GM21360 (cell line): ENCODE measurements around the gene FAM47E.

Source experiments
- ATAC-seq: cut with Tn5 transposase; IDR thresholded peaks from one replicate; pipeline ENCODE4 v1.9.1; 2021; ENCODE audit warnings: mild to moderate bottlenecking, moderate library complexity; ENCODE audit not compliant: unreplicated experiment

Gene FAM47E

DNA sequence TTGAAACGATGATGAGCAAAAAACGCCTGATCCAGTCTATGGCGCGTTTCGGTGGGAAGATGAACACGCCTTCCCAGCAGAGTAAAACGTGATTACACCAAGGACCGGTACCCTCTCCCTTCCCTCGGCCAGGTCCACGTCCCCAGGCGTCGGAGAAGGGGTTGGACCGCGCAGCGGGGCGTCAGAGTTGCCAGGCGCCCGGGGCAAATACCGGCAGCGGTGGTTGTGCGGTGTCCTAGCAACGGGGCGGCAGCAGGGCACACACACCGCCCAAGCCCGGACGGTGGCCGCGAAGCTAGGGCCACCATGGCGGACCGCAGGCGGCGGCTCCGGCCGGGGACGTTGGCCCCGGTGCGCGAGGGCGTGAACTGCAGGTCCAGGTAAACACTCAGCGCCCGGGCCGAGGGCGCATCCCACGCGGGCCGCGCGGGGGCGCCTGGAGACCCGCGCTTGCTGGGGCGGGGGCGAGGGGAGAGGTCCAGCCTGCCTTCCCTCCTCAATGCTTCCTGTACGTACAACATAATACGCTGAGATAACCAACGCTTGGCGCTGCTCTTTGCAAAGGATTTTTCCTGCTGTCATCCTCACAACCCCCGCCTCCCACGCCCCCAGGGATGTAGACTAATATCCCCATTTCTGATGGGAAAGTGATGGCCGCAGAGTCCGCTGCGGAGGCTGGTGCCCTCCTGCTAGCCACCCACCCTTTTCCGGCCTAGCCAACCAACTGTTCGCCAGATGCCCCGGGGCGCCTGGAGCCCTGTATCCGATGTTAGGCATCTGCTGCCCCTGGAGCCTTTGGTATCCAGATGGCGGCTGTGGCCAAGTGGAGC is at the start of gene FAM47E:
TSS of gene FAM47E (plus strand) at position 281 of the 830 bp plus-strand sequence. CDS start at position 307, 26 bp downstream.
- ATAC-seq, result no peak

GRCh38 chr4:76203541-76203940 is 48.0 kb upstream of the FAM47E start:
- no peak for ATAC-seq

GRCh38 chr4:76204936-76205335 is 46.6 kb upstream of the FAM47E start:
- no peak for ATAC-seq

DNA sequence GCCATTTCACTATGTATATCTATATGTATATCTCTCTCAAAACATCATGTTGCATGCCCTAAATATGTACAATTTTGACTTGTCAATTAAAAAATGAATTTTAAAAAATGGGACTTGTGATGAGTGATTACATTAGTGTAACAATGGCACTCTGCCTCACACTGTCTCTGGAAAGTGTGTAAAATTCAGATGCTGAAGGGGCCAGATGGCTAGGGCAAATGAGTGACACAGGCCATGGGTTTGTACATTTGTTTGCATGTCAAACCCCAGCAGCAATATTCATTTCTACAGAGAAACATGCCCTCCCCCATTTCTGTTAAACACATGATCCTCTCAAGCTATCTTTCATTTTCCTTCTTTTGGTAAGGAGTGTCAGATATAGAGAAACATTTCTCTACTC is 46.0 kb upstream of the FAM47E start:
- ATAC-seq, result no peak

DNA sequence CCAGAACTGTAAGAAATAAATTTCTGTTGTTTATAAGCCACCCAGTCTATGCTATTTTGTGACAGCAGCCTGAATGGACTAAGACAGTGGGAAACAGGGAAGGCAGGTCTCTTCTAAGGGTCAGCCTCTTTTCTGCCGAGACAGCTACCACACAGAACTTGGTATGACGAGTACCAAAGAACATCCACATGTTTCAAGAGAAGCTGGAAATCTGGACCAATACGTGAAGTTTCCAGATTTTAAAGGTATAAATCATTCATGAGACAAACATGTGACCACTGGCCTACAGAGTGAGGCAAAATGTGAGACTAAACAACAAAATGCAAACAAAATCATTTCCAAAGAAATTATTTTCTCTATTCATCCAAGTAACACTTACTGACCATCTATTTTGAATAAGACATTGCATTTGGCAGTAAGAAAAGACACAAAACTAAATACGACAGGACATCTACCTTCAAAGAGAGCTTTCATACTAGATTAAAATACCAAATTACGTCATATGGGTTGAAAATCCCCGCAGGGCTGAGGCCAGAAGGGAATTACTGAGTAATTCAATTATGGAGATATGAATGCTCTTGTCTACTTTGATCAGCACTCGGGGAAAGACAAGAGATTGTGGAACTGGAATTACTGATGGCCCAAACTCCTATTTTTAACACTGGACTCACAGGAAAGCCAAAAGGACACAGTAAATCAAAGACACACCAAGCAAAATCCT is 45.1 kb upstream of the FAM47E start:
- ATAC-seq, result no peak

DNA sequence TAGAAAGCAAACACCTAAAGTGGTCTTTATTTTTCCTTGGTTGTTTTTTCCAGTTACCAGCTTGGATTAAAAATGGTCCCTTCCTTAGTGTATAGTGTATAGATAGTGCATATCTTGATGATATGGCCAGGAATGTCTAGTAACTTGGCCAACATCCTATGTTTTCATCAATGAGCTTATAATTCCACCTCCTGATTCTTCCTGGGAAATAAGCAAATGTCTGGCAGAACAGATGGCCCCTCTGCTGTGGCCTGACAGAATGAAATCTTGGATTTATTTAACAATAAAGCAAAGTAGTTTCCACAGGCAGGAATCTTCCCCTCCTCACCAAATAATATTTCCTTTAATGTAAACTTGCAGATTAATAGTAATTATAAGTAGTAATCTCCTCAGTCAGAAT is 44.0 kb upstream of the FAM47E start:
- no peak for ATAC-seq

- no peak for ATAC-seq
These were observed 43.3 kb upstream of the FAM47E start for GRCh38 chr4:76208005-76208765.

DNA sequence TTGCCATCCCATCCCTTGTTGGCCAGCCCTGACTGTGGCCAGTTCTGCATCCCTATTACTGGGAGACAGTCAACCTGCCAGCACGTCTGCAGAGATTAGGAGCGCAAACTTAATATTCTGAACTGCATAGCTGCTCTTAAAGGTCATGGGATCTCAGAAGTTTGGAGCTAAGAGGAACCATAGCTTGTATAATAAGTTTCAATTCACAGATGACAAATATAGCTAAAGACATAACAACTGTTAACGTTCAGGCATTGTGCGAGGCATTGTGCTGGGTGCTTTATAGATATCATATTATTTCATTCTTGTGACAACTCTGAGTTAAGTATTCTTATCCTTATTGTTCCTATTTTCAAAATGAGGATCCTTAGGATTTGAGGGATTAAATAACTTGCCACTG is 41.6 kb upstream of the FAM47E start:
- ATAC-seq, result no peak

DNA sequence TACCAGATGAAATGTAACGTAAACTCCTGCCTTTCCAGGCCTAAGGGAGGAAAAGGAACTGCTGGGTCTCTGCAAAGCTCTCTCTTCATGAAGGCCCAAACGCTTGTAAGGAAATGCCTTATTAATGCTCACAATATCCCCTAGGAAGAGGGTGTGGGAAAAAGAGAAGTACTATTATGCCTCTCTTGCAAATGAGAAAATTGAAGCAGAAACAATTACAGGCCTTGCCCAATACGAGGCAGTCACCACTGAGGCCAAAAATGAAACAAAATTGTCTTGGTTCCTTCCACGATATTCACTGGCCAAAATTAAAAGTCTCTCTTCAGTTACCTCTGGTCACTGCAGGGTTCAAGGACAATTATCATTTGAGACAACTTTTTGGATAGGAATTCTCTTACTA is 41.1 kb upstream of the FAM47E start:
- ATAC-seq, result no peak

DNA sequence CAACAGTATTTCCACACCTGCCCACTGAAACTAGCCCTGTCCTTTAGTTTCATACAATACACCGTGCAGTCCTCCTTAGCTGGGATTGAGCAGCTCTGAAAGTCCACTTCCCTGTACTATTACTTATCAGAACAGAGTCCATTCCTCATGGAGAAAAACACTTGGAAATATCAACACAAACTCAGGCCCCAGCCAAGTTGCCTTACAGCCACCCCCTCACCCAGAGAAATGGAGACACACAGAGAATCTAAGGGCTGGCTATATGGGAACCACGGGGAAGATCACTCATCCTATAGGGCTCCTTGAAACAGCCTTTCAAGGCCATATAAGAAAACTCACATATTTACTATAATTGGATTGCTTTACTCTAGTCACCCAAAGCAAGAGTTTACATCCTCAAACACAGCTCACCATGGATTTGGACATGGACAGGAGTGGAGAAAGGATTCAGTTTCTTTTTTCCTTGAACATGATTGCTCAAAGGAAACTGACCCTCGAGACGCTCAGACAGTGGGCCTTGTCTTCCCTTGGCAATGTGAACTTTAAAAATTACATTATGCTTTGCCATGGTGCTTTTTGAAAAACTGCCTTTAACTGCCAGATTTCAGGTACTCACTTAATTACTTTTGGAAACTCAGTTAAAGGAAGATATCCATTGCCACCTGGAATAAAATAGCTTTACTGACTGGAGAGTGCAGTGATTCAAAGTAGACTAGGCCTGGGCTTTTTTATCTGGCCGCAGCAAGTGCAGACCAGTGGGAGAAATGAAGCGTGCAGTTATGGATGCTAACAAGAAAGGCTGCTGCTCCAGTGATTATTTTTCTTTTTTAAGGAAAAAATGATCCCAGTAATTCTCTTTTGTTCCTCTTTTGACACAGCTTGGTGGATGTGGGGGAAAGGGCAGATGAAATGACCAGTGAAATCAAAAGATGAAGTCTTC is 39.5 kb upstream of the FAM47E start:
- no peak for ATAC-seq

GRCh38 chr4:76212851-76213414 is 38.6 kb upstream of the FAM47E start:
- ATAC-seq, result no peak

GRCh38 chr4:76213415-76214176 is 37.9 kb upstream of the FAM47E start, which contains the start of gene SCARB2:
SCARB2 (minus strand) TSS chr4:76213824; CDS start chr4:76213543, 281 bp downstream.
- peak; percentile 82 for ATAC-seq

- ATAC-seq, result no peak
These were observed 37.3 kb upstream of the FAM47E start for GRCh38 chr4:76214177-76214675.

- ATAC-seq, result no peak
These were observed 36.4 kb upstream of the FAM47E start for GRCh38 chr4:76215077-76215476.

DNA sequence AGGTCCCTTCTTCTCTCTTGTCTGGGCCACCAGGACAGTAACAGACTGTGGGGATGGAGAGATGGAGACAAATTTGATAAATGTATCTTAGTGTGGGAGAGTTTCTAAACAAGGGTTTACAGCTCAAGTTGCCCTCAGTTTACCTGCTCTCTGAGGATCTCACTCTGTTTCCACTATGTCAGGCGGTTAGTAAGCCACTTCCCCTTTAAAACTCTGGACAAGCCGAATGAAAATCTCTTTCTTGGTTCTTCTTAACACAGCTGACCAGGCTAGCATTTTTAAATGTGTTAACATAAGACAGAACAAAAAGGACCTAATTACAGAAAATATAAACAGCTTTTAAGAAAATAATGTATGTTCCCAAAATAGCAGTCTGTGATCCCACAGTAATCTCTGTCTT is 35.0 kb upstream of the FAM47E start:
- no peak for ATAC-seq

DNA sequence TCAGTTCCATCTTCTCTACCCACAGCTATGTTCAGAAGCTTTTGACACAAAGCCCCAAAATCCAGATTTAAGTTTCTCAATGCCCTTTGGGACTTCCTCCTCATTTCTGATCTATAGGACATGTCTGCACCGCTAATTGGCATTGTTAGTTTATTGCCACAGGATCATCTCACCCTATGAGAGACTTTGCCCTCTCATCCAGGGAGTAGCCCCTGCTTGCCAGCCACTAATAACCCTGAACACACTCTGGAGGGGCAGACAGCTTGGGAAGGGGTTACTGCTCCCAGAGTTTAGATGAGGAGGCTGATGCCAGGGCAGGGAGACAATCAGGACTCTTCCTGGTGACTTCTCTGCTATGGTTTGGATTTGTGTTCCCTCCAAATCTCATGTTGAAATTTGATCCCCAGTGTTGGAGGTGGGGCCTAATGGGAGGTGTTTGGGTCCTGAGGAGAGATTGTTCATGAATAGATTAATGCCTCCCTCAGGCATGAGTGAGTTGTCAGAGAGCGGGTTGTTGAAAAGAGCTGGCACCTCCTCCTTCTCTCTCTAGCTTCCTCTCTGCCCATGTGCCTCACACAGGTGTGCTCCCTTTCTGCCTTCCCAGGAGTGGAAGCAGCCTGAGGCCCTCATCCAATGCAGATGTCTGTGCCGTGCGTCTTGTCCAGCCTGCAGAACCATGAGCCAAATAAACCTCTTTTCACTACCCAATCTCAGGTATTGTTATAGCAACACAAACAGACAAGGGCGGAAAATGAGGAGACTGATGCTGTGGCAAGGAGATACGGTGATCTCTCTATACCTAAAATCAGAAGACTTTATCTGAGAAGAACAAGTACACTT is 34.3 kb upstream of the FAM47E start:
- ATAC-seq, result no peak

DNA sequence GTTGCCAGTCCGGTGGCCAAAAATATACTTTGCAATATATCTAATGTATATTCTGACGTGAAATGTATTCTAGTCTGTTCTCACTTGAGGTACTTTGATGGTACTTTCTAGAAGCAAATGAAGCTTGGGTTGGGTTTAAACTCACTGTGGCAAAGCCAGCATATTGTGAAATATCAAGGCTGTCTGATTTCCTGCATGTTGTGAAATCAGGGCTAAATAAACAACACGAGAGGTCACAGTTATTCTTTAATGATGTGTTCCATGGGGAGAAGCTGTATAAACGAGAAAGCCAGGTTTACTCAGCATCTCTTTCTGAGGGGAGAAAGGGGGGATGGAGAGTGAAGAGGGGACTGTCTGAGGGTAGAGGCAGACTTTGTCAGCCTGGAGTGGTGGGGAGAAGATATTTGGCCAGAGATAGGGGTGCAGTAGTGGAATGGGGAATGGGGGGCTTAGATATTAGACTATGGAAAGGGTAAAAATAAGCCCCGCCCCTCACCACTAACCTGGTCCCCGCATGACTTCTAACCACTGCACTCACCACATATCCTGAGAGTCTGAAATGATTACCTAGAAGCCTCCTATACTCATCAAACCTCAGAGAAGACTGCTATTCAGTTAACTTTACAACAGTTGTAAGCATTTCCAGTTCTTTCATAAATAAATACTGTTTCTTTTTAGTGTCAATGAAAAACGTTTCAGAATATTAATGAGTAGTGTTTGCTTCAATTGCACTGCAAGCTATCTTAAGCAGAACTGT is 32.0 kb upstream of the FAM47E start:
- ATAC-seq, result no peak
